Measurements from ENCODE around the gene GSC. TPM values are rescaled to one million over a fixed set of nuclear protein-coding genes. Genes with fewer than 3 reads are reported as not detected.
"Not testable (repeated sequence)": the region's sequence is repeated elsewhere in the genome, so short reads cannot be mapped to it uniquely, and the experiment has no call there.

The GSC gene
- not detected in 2 replicates for total RNA-seq

- no peak for TF ChIP-seq CTCF (IDR thresholded peaks at IDR 0.05; ENCODE audit: insufficient read depth, low read depth, low read length)
- peak within 1 kb of the TSS; percentile 44 for H3K4me3 ChIP-seq (ENCODE audit: low read depth, low read length)
- peak; percentile 14 for DNase-seq (ENCODE audit: low read depth)
Observed at GRCh38 chr14:94769391-94770250, at the start of gene GSC. Gene GSC (minus strand): TSS chr14:94770113. CDS start chr14:94770015, 98 bp downstream.

GRCh38 chr14:94819531-94819930, 49.6 kb upstream of the GSC start:
- H3K4me3 ChIP-seq (ENCODE audit: low read depth, low read length) = no peak overlapping the region
- no peak for DNase-seq (ENCODE audit: low read depth)

GRCh38 chr14:94816113-94816512, 46.2 kb upstream of the GSC start:
- DNase-seq (ENCODE audit: low read depth) = no peak
- no peak overlapping the region for H3K4me3 ChIP-seq (ENCODE audit: low read depth, low read length)
- TF ChIP-seq CTCF (IDR thresholded peaks at IDR 0.05; ENCODE audit: insufficient read depth, low read depth, low read length) = no peak

More at GRCh38 chr14:94819531-94819930, 49.6 kb upstream of the GSC start:
- TF ChIP-seq CTCF (IDR thresholded peaks at IDR 0.05; ENCODE audit: insufficient read depth, low read depth, low read length) = no peak

- no peak for DNase-seq (ENCODE audit: low read depth)
- TF ChIP-seq CTCF (IDR thresholded peaks at IDR 0.05; ENCODE audit: insufficient read depth, low read depth, low read length) = no peak
- H3K4me3 ChIP-seq (ENCODE audit: low read depth, low read length) = no peak overlapping the region
Observed at GRCh38 chr14:94805680-94806288, 35.9 kb upstream of the GSC start.

- H3K4me3 ChIP-seq (ENCODE audit: low read depth, low read length) = no peak overlapping the region
Observed at GRCh38 chr14:94801225-94801624, 31.3 kb upstream of the GSC start.

GRCh38 chr14:94800764-94801163, 30.9 kb upstream of the GSC start:
- not testable (repeated sequence) for DNase-seq (ENCODE audit: low read depth); H3K4me3 ChIP-seq (ENCODE audit: low read depth, low read length)

More at GRCh38 chr14:94801225-94801624, 31.3 kb upstream of the GSC start:
- no peak for DNase-seq (ENCODE audit: low read depth)
- no peak for TF ChIP-seq CTCF (IDR thresholded peaks at IDR 0.05; ENCODE audit: insufficient read depth, low read depth, low read length)

- no peak for DNase-seq (ENCODE audit: low read depth)
- no peak overlapping the region for H3K4me3 ChIP-seq (ENCODE audit: low read depth, low read length)
- TF ChIP-seq CTCF (IDR thresholded peaks at IDR 0.05; ENCODE audit: insufficient read depth, low read depth, low read length) = no peak
Observed at GRCh38 chr14:94797887-94798286, 28.0 kb upstream of the GSC start.

Measured in fibroblast of villous mesenchyme (primary cell).